Measurements from ENCODE around the gene CHRNA4. TPM values are rescaled to one million over a fixed set of nuclear protein-coding genes. Genes with fewer than 3 reads are reported as not detected.

CHRNA4 gene
- polyA plus RNA-seq, 1 donor (not counting 4 experiments of a cell fraction or from before 2014, with no cell fraction given) = not detected

DNA sequence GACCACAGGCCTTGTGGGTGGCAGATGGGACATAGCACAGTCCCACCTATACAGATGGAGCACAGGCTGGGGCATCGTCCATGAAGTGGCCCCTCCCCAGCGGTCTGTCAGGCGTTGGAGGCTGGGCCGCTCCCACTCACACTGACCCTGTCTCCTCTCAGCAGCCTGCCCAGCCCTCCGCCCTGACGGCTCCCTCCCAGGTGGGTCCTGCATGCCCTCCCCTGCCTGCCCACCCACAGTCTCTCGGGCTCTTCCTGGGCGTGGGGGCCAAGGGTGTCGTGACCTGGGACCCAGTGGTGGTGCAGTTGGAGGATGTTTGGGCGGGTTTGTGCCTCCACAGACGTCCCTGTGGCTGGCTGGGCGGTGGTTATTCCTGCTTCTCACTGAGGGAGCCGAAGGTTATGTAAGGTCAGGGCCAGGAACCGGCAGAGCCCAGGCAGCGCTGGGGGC lies 45.9 kb downstream of the CHRNA4 start:
- H3K9me3 ChIP-seq (ENCODE audit: control insufficient read depth, low read depth, low read length) = no peaks in the 10 kb centered on the region

DNA sequence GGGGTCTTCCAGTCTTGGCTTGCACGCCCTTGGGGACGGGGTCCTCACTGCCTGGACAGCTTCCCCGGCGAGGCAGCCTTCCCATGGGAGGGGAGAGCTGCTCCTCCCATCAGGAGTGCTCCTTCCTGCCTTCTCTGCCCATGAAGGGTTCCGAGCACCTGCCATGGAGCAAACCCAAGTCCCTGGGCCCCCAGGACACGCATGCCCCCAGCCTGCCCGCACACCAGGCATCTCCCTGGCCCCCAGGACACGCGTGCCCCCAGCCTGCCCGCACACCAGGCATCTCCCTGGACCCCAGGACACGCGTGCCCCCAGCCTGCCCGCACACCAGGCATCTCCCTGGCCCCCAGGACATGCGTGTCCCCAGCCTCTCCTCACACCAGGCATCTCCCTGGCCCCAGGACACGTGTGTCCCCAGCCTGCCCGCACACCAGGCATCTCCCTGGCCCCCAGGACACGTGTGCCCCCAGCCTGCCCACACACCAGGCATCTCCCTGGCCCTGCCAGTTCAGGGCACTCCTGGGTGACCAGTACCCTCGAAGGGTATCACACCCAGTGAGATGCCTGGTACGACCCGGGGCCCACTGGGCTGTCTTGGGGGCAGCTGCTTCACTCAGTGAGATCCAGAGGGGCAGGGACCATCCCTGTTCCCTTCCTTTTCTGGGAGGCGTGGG lies 46.4 kb downstream of the CHRNA4 start:
- Histone ChIP-seq H3K27me3 (ENCODE audit: control insufficient read depth, extremely low read depth, insufficient read depth, low read length) (peaks cover 8% of the 10 kb centered on the region), H3K9me3 (ENCODE audit: control insufficient read depth, low read depth, low read length) (no peaks in the 10 kb centered on the region), H3K79me2 (ENCODE audit: control insufficient read depth, insufficient read depth, low read length) (no peaks in the 10 kb centered on the region), H3K9ac (ENCODE audit: control insufficient read depth, extremely low read depth, insufficient read depth, low read length) (no peak overlapping the region), H3K36me3 (ENCODE audit: control insufficient read depth in 2 of 2, extremely low read depth in 1 of 2, insufficient read depth in 2 of 2, low read length in 2 of 2) (no peaks in the 10 kb centered on the region), H3K9me1 (ENCODE audit: control insufficient read depth, extremely low read depth, insufficient read depth, low read length) (no peaks in the 10 kb centered on the region), H3K4me1 (ENCODE audit: control insufficient read depth, extremely low read depth, insufficient read depth, low read length) (no peaks in the 10 kb centered on the region), H3K27ac (ENCODE audit: control insufficient read depth, insufficient read depth, low read length) (no peak overlapping the region), H4K20me1 (ENCODE audit: control insufficient read depth, extremely low read depth, insufficient read depth, low read length) (no peaks in the 10 kb centered on the region), H3K4me3 (ENCODE audit: control insufficient read depth in 2 of 3, extremely low read depth in 1 of 3, insufficient read depth in 2 of 3, low read depth in 1 of 3, low read length in 3 of 3) (no peak overlapping the region), H3K4me2 (ENCODE audit: control insufficient read depth, extremely low read depth, insufficient read depth, low read depth, low read length) (no peak overlapping the region), H2AFZ (ENCODE audit: control insufficient read depth, low read length) (no peak overlapping the region)
- no peak for TF ChIP-seq EZH2 (IDR thresholded peaks at IDR 0.05; ENCODE audit: low read length)
- DNase-seq (ENCODE audit: low read depth, low spot score) (no peak), FAIRE-seq (no peak)
- dilution Hi-C loops (cut with MboI; ENCODE audit: extremely low pct_ligation_motif_present, low sequenced_read_pairs) = no loop called here

More for the DNA sequence above, 45.9 kb downstream of the CHRNA4 start:
- TF ChIP-seq CTCF (optimal IDR thresholded peaks at IDR 0.05 in 1 of 3, IDR thresholded peaks at IDR 0.05 in 1 of 3, conservative IDR thresholded peaks at IDR 0.05 in 1 of 3; ENCODE audit: extremely low read depth in 1 of 3, insufficient read depth in 2 of 3, low read length in 3 of 3) (no peak), EZH2 (IDR thresholded peaks at IDR 0.05; ENCODE audit: low read length) (no peak)
- no peak overlapping the region for H2AFZ ChIP-seq (ENCODE audit: control insufficient read depth, low read length)
- H4K20me1 ChIP-seq (ENCODE audit: control insufficient read depth, extremely low read depth, insufficient read depth, low read length) = no peaks in the 10 kb centered on the region
- H3K4me2 ChIP-seq (ENCODE audit: control insufficient read depth, extremely low read depth, insufficient read depth, low read depth, low read length) = no peak overlapping the region
- H3K36me3 ChIP-seq (ENCODE audit: control insufficient read depth in 2 of 2, extremely low read depth in 1 of 2, insufficient read depth in 2 of 2, low read length in 2 of 2) = no peaks in the 10 kb centered on the region
- no peak for DNase-seq (ENCODE audit: low read depth, low spot score)
- no peaks in the 10 kb centered on the region for H3K4me1 ChIP-seq (ENCODE audit: control insufficient read depth, extremely low read depth, insufficient read depth, low read length)
- no peak overlapping the region for H3K4me3 ChIP-seq (ENCODE audit: control insufficient read depth in 2 of 3, extremely low read depth in 1 of 3, insufficient read depth in 2 of 3, low read depth in 1 of 3, low read length in 3 of 3)
- no peak for FAIRE-seq
- dilution Hi-C loops (cut with MboI; ENCODE audit: extremely low pct_ligation_motif_present, low sequenced_read_pairs) = no loop called here
- peaks cover 8% of the 10 kb centered on the region for H3K27me3 ChIP-seq (ENCODE audit: control insufficient read depth, extremely low read depth, insufficient read depth, low read length)
- H3K9ac ChIP-seq (ENCODE audit: control insufficient read depth, extremely low read depth, insufficient read depth, low read length) = no peak overlapping the region
- no peak overlapping the region for H3K27ac ChIP-seq (ENCODE audit: control insufficient read depth, insufficient read depth, low read length)
- H3K9me1 ChIP-seq (ENCODE audit: control insufficient read depth, extremely low read depth, insufficient read depth, low read length) = no peaks in the 10 kb centered on the region
- no peaks in the 10 kb centered on the region for H3K79me2 ChIP-seq (ENCODE audit: control insufficient read depth, insufficient read depth, low read length)
